HG03025 (cell line): ENCODE results near the gene MACROD2.

ENCODE experiments used
- ATAC-seq: cut with Tn5 transposase; IDR thresholded peaks from one replicate; pipeline ENCODE4 v1.9.1; 2021; ENCODE audit warnings: mild to moderate bottlenecking, moderate library complexity; ENCODE audit not compliant: unreplicated experiment, low FRiP score

MACROD2 gene

GRCh38 chr20:15387228-15387627 is 1391.9 kb downstream of the MACROD2 start:
- no peak for ATAC-seq

GRCh38 chr20:15395457-15395856 is 1400.1 kb downstream of the MACROD2 start:
- ATAC-seq: no peak

- ATAC-seq: no peak
Observed at GRCh38 chr20:15396026-15396425, 1400.7 kb downstream of the MACROD2 start.

- no peak for ATAC-seq
Observed at GRCh38 chr20:15396900-15397299, 1401.6 kb downstream of the MACROD2 start.

GRCh38 chr20:15399781-15400180 is 1404.5 kb downstream of the MACROD2 start:
- no peak for ATAC-seq

GRCh38 chr20:15406072-15406471 is 1410.8 kb downstream of the MACROD2 start:
- ATAC-seq: no peak

GRCh38 chr20:15411781-15412180 is 1416.5 kb downstream of the MACROD2 start:
- no peak for ATAC-seq

GRCh38 chr20:15415908-15416307 is 1420.6 kb downstream of the MACROD2 start:
- ATAC-seq: no peak

GRCh38 chr20:15419856-15420255 is 1424.5 kb downstream of the MACROD2 start:
- no peak for ATAC-seq

- no peak for ATAC-seq
Observed at GRCh38 chr20:15422966-15423365, 1427.7 kb downstream of the MACROD2 start.

GRCh38 chr20:15439551-15439950 is 1444.2 kb downstream of the MACROD2 start:
- ATAC-seq: no peak

- no peak for ATAC-seq
Observed at GRCh38 chr20:15440049-15440820, 1444.9 kb downstream of the MACROD2 start.

- ATAC-seq: no peak
Observed at GRCh38 chr20:15445056-15445840, 1449.9 kb downstream of the MACROD2 start.

GRCh38 chr20:15446373-15446772 is 1451.1 kb downstream of the MACROD2 start:
- ATAC-seq: no peak

GRCh38 chr20:15447549-15447948 is 1452.2 kb downstream of the MACROD2 start:
- no peak for ATAC-seq

- no peak for ATAC-seq
Observed at GRCh38 chr20:15449061-15449460, 1453.7 kb downstream of the MACROD2 start.

- no peak for ATAC-seq
Observed at GRCh38 chr20:15451241-15451640, 1455.9 kb downstream of the MACROD2 start.

GRCh38 chr20:15455279-15455678 is 1460.0 kb downstream of the MACROD2 start:
- ATAC-seq: no peak

- ATAC-seq: no peak
Observed at GRCh38 chr20:15461938-15462337, 1466.6 kb downstream of the MACROD2 start.

GRCh38 chr20:15475483-15475882 is 1480.2 kb downstream of the MACROD2 start:
- no peak for ATAC-seq

GRCh38 chr20:15476186-15476585 is 1480.9 kb downstream of the MACROD2 start:
- ATAC-seq: no peak

- no peak for ATAC-seq
Observed at GRCh38 chr20:15476781-15477180, 1481.5 kb downstream of the MACROD2 start.
